Trophoblast cell (in vitro differentiated cells and primary cell): Measurements from ENCODE around the gene TAOK1.
A peak's percentile ranks its signal among the peaks of the same experiment; 100 is the strongest.

Experiments used
- DNase-seq, 2 donors: peaks; one replicate each; pipeline ENCODE4 v3.0.0-alpha.2; 2016
- H2AFZ ChIP-seq: 2 replicates; pipeline ENCODE4 v1.6.1; 2013; ENCODE audit warnings: low read length, moderate library complexity, mild to moderate bottlenecking; ENCODE audit not compliant: insufficient read depth, poor library complexity
- H2AK5ac ChIP-seq: 2 replicates; pipeline ENCODE4 v1.6.1; 2013; ENCODE audit warnings: mild to moderate bottlenecking, low read length
- H2BK120ac ChIP-seq: 2 replicates; pipeline ENCODE4 v1.6.1; 2013; ENCODE audit warnings: low read length, mild to moderate bottlenecking, moderate library complexity; ENCODE audit not compliant: insufficient read depth, poor library complexity
- H2BK12ac ChIP-seq: 2 replicates; pipeline ENCODE4 v1.6.1; 2013; ENCODE audit warnings: mild to moderate bottlenecking, low read length, moderate library complexity
- H2BK5ac ChIP-seq: 2 replicates; pipeline ENCODE4 v1.6.1; 2013; ENCODE audit warnings: low read length, low read depth, moderate library complexity, mild to moderate bottlenecking; ENCODE audit not compliant: poor library complexity
- H3K14ac ChIP-seq: 2 replicates; pipeline ENCODE4 v1.6.1; 2013; ENCODE audit warnings: mild to moderate bottlenecking, low read length
- H3K18ac ChIP-seq: 2 replicates; pipeline ENCODE4 v1.6.1; 2013; ENCODE audit warnings: mild to moderate bottlenecking, low read length
- H3K23ac ChIP-seq: 2 replicates; pipeline ENCODE4 v1.6.1; 2013; ENCODE audit warnings: low read length
- H3K27ac ChIP-seq: 2 replicates; pipeline ENCODE4 v1.5.1; 2013; ENCODE audit warnings: low read depth, mild to moderate bottlenecking, inconsistent platforms, low read length, moderate library complexity
- H3K27me3 ChIP-seq: 2 replicates; pipeline ENCODE4 v1.6.1; 2013; ENCODE audit warnings: inconsistent platforms, mild to moderate bottlenecking, low read length, moderate library complexity; ENCODE audit not compliant: insufficient read depth
- H3K36me3 ChIP-seq, 2 experiments: 1 replicate in 1 of 2; 2 replicates in 1 of 2; pipeline ENCODE4 v1.6.1; 2013; ENCODE audit warnings: low read length in 2 of 2, mild to moderate bottlenecking in 2 of 2, moderate library complexity in 1 of 2; ENCODE audit not compliant: insufficient read depth in 2 of 2, control insufficient read depth in 1 of 2
- H3K4ac ChIP-seq: 2 replicates; pipeline ENCODE4 v1.6.1; 2013; ENCODE audit warnings: low read depth, mild to moderate bottlenecking, low read length, moderate library complexity
- H3K4me1 ChIP-seq, 2 experiments: 1 replicate in 1 of 2; 2 replicates in 1 of 2; pipeline ENCODE4 v1.6.1; 2013; ENCODE audit warnings: low read length in 2 of 2, mild to moderate bottlenecking in 2 of 2, moderate library complexity in 1 of 2; ENCODE audit not compliant: insufficient read depth in 2 of 2, control insufficient read depth in 1 of 2
- H3K4me2 ChIP-seq: 2 replicates; pipeline ENCODE4 v1.6.1; 2013; ENCODE audit warnings: inconsistent platforms, mild to moderate bottlenecking, low read length, moderate library complexity
- H3K4me3 ChIP-seq: 2 replicates; pipeline ENCODE4 v1.5.1; 2013; ENCODE audit warnings: mild to moderate bottlenecking, low read depth, low read length, inconsistent platforms
- H3K79me1 ChIP-seq: one replicate; pipeline ENCODE4 v1.6.1; 2013; ENCODE audit warnings: low read length
- H3K79me2 ChIP-seq: 2 replicates; pipeline ENCODE4 v1.6.1; 2013; ENCODE audit warnings: low read length, mild to moderate bottlenecking; ENCODE audit not compliant: control insufficient read depth, insufficient read depth, poor library complexity
- H3K9ac ChIP-seq: 2 replicates; pipeline ENCODE4 v1.6.1; 2013; ENCODE audit warnings: mild to moderate bottlenecking, low read length
- H3K9me3 ChIP-seq: 2 replicates; pipeline ENCODE4 v1.6.1; 2013; ENCODE audit warnings: low read depth, mild to moderate bottlenecking, control low read depth, inconsistent platforms, low read length; ENCODE audit not compliant: insufficient read depth
- H4K12ac ChIP-seq: 2 replicates; pipeline ENCODE4 v1.6.1; 2013; ENCODE audit warnings: low read depth, mild to moderate bottlenecking, low read length, moderate library complexity
- H4K8ac ChIP-seq: 2 replicates; pipeline ENCODE4 v1.6.1; 2013; ENCODE audit warnings: low read depth, mild to moderate bottlenecking, low read length, moderate library complexity
- H4K91ac ChIP-seq: one replicate; pipeline ENCODE4 v1.6.1; 2013; ENCODE audit warnings: low read depth, mild to moderate bottlenecking, low read length, moderate library complexity
- WGBS: extraction: QIAGEN DNeasy Blood & Tissue Kit; methylation state at CpG from one replicate; pipeline ENCODE4 v1.1.7; 2013; ENCODE audit warnings: missing lambda C conversion rate; ENCODE audit not compliant: insufficient read length, insufficient coverage; ENCODE audit errors: extremely low coverage; 5-methylcytosine and 5-hydroxymethylcytosine counted together

TAOK1 gene

DNA sequence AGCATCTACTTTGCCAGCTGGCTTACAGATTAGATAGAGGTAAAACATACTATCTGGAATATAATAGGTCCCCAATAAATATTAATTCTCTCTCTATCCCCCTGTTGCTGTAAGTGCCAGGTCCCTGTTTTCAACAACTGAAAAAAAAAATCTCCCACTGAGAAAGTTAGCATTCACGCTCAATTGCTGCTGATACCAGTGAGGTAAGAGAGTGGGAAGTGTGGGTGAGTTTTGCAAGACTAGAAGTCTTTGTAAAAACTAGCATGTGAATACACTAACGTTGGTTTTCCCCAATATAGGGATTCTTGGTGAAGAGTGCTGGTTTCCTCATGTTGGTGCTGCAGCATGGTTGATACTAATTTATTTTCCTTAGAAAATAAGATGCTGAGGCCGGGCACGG, 11.7 kb upstream of the TAOK1 start:
- no peaks in the 10 kb centered on the region for H3K79me1 ChIP-seq
- no peak overlapping the region for H3K9ac ChIP-seq
- no peak overlapping the region for H4K8ac ChIP-seq
- no peaks in the 10 kb centered on the region for H3K4me1 ChIP-seq
- no peak overlapping the region for H2AFZ ChIP-seq
- H3K79me2 ChIP-seq = no peaks in the 10 kb centered on the region
- no peak overlapping the region for H3K4me3 ChIP-seq
- no peaks in the 10 kb centered on the region for H3K27me3 ChIP-seq
- H2BK120ac ChIP-seq = no peak overlapping the region
- H3K27ac ChIP-seq = no peak overlapping the region
- H2BK5ac ChIP-seq = no peak overlapping the region
- DNase-seq = peak in 1 of 2 donors; percentile 14
- H3K4ac ChIP-seq = no peak overlapping the region
- H3K14ac ChIP-seq = no peak overlapping the region
- WGBS = no CpG with 5 or more reads among the region's 4 CpGs
- H2AK5ac ChIP-seq = no peak overlapping the region
- H3K18ac ChIP-seq = no peak overlapping the region
- H4K12ac ChIP-seq = no peak overlapping the region
- no peaks in the 10 kb centered on the region for H3K36me3 ChIP-seq
- no peak overlapping the region for H3K4me2 ChIP-seq
- H2BK12ac ChIP-seq = no peak overlapping the region
- H3K9me3 ChIP-seq = no peaks in the 10 kb centered on the region
- H4K91ac ChIP-seq = no peak overlapping the region
- no peak overlapping the region for H3K23ac ChIP-seq

DNA sequence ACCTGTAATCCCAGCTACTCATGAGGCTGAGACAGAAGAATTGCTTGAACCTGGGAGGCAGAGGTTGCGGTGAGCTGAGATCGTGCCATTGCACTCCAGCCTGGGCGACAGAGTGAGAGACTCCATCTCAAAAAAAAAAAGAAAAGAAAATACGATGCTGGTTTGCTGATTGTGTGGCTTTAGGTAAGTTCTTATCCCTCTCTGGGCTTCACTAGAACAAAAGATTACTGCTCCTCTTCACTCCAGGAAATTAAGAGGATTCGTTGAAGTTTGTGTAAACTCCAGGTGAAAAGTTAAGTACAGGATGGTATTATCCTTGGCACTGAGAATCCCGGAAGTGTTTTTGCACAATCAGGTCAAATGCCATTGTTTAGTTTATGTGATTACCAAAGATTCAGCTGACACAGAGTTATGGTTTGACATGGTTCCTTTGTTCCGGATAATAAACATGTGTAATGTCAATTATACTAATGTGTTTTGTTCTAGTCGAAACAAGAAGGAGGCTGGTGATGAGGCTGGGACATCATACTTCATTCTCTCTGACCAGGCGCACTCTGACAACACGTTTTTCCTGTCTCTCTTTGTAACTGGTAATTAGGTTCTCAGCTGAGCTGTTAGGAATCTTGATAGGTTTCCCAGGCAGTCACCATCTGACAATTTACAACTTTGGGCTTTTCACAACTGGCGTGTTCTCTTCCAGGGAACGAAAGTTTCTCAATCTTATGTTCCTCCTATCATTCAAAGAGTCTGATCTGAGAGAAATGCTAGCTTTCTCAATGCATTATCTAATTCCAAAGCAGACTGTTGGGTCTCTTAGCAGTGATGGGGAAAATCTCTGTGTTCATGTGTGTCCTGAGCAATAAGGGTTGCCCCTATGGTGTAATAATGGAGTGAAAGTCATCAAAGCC, 10.8 kb upstream of the TAOK1 start:
- H3K27ac ChIP-seq = no peak overlapping the region
- H4K12ac ChIP-seq = no peak overlapping the region
- H3K4me1 ChIP-seq = no peaks in the 10 kb centered on the region
- no peaks in the 10 kb centered on the region for H3K9me3 ChIP-seq
- H2AK5ac ChIP-seq = no peak overlapping the region
- no peak overlapping the region for H3K23ac ChIP-seq
- WGBS = no CpG with 5 or more reads among the region's 12 CpGs
- H2AFZ ChIP-seq = no peak overlapping the region
- no peak overlapping the region for H2BK5ac ChIP-seq
- H3K27me3 ChIP-seq = no peaks in the 10 kb centered on the region
- no peaks in the 10 kb centered on the region for H3K79me2 ChIP-seq
- no peaks in the 10 kb centered on the region for H3K36me3 ChIP-seq
- no peak overlapping the region for H4K91ac ChIP-seq
- no peak overlapping the region for H3K4me3 ChIP-seq
- H2BK12ac ChIP-seq = no peak overlapping the region
- no peak overlapping the region for H3K14ac ChIP-seq
- DNase-seq = peak; percentile 60 to 82
- no peaks in the 10 kb centered on the region for H3K79me1 ChIP-seq
- H3K4me2 ChIP-seq = no peak overlapping the region
- no peak overlapping the region for H3K18ac ChIP-seq
- H3K4ac ChIP-seq = no peak overlapping the region
- no peak overlapping the region for H3K9ac ChIP-seq
- H2BK120ac ChIP-seq = no peak overlapping the region
- no peak overlapping the region for H4K8ac ChIP-seq

DNA sequence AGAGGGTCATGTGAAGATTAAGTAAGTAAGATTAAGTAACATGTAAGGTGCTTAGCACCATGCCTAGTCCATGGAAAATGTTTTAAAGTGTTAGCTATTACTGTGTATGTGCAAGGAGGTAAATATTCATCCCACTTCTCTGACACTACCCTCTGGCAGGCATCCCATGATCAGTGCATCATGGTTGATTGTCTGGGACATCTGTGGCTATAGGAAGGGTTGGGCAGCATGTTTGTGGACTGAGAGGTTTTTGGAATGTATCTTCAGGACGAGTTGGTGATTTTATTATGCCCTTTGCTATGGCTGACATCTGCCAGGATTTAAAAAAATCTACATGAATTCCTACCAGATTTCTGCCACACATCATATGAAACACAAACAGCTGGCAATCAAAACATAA, 6.5 kb upstream of the TAOK1 start:
- WGBS = no CpG with 5 or more reads among the region's 1 CpG
- H3K9me3 ChIP-seq = no peaks in the 10 kb centered on the region

DNA sequence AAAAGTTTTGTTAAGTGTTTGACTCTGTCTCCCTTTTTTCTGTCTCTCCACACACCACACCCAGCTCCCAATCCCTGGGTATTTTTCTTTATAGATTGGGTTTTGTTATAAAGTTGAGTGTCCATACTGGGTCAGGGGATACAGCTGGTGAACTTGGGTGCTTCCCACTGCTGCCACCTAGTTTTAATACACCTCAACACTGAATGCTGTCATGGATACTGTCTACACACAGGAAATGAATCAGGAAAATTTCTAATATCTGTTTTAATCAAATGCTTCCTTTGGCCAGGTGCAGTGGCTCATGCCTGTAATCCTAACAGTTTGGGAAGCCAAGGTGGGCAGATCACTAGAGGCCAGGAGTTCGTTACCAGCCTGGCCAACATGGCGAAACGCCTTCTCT, 5.3 kb upstream of the TAOK1 start:
- H2BK120ac ChIP-seq = no peak overlapping the region
- no peak overlapping the region for H3K4me2 ChIP-seq
- no peak overlapping the region for H3K27ac ChIP-seq
- H4K12ac ChIP-seq = no peak overlapping the region
- no peaks in the 10 kb centered on the region for H3K79me1 ChIP-seq
- no peak overlapping the region for H3K4ac ChIP-seq
- WGBS = no CpG with 5 or more reads among the region's 3 CpGs
- H2BK5ac ChIP-seq = no peak overlapping the region
- no peak overlapping the region for H3K9ac ChIP-seq
- no peaks in the 10 kb centered on the region for H3K9me3 ChIP-seq
- H2AFZ ChIP-seq = no peak overlapping the region
- H4K8ac ChIP-seq = no peak overlapping the region
- H3K79me2 ChIP-seq = no peaks in the 10 kb centered on the region
- H3K18ac ChIP-seq = no peak overlapping the region
- no peak overlapping the region for H4K91ac ChIP-seq
- no peak overlapping the region for H2AK5ac ChIP-seq
- H3K36me3 ChIP-seq = no peaks in the 10 kb centered on the region
- no peak overlapping the region for H3K23ac ChIP-seq
- H2BK12ac ChIP-seq = no peak overlapping the region
- no peaks in the 10 kb centered on the region for H3K4me1 ChIP-seq
- DNase-seq = no peak
- no peaks in the 10 kb centered on the region for H3K27me3 ChIP-seq
- no peak overlapping the region for H3K14ac ChIP-seq
- H3K4me3 ChIP-seq = no peak overlapping the region

More for the DNA sequence above, 6.5 kb upstream of the TAOK1 start:
- Histone ChIP-seq H4K8ac (no peak overlapping the region), H2AFZ (no peak overlapping the region), H3K36me3 (no peaks in the 10 kb centered on the region), H3K14ac (no peak overlapping the region), H2BK120ac (no peak overlapping the region), H4K12ac (no peak overlapping the region), H3K79me1 (no peaks in the 10 kb centered on the region), H2BK12ac (no peak overlapping the region), H3K4me1 (no peaks in the 10 kb centered on the region), H3K79me2 (no peaks in the 10 kb centered on the region), H3K4me3 (no peak overlapping the region), H3K27me3 (no peaks in the 10 kb centered on the region), H3K4ac (no peak overlapping the region), H3K18ac (no peak overlapping the region), H2AK5ac (no peak overlapping the region), H3K27ac (no peak overlapping the region), H4K91ac (no peak overlapping the region), H3K23ac (no peak overlapping the region), H3K4me2 (no peak overlapping the region), H3K9ac (no peak overlapping the region), H2BK5ac (no peak overlapping the region)
- no peak for DNase-seq
